ENCODE data around the gene INSL3. TPM values are rescaled to one million over a fixed set of nuclear protein-coding genes. Genes with fewer than 3 reads are reported as not detected.

INSL3 gene
- total and polyA plus RNA-seq, 2 of the 13 experiments (the other 11 are each of a cell fraction or from before 2014, with no cell fraction given), result 0.30 TPM; not detected in 1

DNA sequence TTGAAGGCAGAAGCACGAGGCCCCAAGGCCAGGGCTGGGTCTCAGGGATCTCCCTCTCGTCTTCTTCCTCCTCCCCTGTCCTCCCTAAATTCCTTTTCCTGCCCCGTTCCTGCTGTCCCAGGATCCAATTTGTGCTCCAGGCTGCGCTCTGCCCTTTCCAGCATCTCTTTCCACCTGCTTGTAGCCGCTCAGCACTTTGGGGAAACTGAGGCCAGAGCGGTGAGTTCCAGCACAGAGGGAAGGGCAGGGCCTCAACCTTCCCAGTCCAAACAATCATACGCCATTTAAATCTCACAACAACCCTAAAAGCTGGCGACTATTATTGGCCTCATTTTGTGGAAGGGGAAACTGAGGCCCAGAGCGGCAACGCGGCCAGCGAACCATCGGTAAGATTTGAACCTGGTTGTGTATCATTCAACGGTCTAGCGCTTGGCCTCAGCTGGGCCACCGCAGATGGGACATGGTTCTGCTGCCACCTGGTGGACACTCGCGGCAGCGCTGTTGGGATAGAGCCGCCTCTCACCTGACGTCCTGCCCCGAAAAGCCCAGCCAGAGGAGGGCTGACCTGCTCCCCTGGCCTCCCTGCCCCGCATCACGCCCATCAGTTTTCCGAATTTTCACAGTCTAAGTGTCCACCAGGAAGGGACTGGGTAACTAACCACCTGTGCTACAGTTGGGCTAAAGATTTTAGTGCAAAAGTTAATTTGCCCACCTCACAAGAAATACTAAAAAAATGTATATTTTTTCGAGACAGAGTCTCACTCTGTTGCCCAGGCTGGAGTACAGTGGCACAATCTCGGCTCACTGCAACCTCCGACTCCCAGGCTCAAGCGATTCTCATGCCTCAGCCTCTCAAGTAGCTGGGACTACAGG lies 34.2 kb upstream of the INSL3 start (continued):
- no peak for TF ChIP-seq CAMTA2 (CRISPR knock-in tag; IDR thresholded peaks at IDR 0.05; ENCODE audit: borderline replicate concordance)
- TF ChIP-seq HIVEP1 (CRISPR knock-in tag; IDR thresholded peaks at IDR 0.05), result 0 out of 2 replicates have a peak, but pooled peaks have one; percentile 48
- TF ChIP-seq, protein P1, sequence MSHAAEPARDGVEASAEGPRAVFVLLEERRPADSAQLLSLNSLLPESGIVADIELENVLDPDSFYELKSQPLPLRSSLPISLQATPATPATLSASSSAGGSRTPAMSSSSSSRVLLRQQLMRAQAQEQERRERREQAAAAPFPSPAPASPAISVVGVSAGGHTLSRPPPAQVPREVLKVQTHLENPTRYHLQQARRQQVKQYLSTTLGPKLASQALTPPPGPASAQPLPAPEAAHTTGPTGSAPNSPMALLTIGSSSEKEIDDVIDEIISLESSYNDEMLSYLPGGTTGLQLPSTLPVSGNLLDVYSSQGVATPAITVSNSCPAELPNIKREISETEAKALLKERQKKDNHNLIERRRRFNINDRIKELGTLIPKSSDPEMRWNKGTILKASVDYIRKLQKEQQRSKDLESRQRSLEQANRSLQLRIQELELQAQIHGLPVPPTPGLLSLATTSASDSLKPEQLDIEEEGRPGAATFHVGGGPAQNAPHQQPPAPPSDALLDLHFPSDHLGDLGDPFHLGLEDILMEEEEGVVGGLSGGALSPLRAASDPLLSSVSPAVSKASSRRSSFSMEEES (CRISPR knock-in tag; IDR thresholded peaks at IDR 0.05), result no peak
- TF ChIP-seq, protein P2, sequence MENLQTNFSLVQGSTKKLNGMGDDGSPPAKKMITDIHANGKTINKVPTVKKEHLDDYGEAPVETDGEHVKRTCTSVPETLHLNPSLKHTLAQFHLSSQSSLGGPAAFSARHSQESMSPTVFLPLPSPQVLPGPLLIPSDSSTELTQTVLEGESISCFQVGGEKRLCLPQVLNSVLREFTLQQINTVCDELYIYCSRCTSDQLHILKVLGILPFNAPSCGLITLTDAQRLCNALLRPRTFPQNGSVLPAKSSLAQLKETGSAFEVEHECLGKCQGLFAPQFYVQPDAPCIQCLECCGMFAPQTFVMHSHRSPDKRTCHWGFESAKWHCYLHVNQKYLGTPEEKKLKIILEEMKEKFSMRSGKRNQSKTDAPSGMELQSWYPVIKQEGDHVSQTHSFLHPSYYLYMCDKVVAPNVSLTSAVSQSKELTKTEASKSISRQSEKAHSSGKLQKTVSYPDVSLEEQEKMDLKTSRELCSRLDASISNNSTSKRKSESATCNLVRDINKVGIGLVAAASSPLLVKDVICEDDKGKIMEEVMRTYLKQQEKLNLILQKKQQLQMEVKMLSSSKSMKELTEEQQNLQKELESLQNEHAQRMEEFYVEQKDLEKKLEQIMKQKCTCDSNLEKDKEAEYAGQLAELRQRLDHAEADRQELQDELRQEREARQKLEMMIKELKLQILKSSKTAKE (CRISPR knock-in tag; IDR thresholded peaks at IDR 0.05; ENCODE audit: borderline replicate concordance), result no peak
- no peak for TF ChIP-seq PAF1 (CRISPR knock-in tag; IDR thresholded peaks at IDR 0.05)
- TF ChIP-seq CHCHD3 (CRISPR knock-in tag; IDR thresholded peaks at IDR 0.05), result no peak
- TF ChIP-seq TEAD2 (CRISPR knock-in tag; IDR thresholded peaks at IDR 0.05), result no peak
- TF ChIP-seq, protein P3, sequence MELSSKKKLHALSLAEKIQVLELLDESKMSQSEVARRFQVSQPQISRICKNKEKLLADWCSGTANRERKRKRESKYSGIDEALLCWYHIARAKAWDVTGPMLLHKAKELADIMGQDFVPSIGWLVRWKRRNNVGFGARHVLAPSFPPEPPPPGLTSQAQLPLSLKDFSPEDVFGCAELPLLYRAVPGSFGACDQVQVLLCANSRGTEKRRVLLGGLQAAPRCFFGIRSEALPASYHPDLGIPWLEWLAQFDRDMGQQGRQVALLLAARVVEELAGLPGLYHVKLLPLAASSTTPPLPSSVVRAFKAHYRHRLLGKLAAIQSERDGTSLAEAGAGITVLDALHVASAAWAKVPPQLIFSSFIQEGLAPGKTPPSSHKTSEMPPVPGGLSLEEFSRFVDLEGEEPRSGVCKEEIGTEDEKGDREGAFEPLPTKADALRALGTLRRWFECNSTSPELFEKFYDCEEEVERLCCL (CRISPR knock-in tag; IDR thresholded peaks at IDR 0.05; ENCODE audit: borderline replicate concordance), result no peak
- TF ChIP-seq, protein P4, sequence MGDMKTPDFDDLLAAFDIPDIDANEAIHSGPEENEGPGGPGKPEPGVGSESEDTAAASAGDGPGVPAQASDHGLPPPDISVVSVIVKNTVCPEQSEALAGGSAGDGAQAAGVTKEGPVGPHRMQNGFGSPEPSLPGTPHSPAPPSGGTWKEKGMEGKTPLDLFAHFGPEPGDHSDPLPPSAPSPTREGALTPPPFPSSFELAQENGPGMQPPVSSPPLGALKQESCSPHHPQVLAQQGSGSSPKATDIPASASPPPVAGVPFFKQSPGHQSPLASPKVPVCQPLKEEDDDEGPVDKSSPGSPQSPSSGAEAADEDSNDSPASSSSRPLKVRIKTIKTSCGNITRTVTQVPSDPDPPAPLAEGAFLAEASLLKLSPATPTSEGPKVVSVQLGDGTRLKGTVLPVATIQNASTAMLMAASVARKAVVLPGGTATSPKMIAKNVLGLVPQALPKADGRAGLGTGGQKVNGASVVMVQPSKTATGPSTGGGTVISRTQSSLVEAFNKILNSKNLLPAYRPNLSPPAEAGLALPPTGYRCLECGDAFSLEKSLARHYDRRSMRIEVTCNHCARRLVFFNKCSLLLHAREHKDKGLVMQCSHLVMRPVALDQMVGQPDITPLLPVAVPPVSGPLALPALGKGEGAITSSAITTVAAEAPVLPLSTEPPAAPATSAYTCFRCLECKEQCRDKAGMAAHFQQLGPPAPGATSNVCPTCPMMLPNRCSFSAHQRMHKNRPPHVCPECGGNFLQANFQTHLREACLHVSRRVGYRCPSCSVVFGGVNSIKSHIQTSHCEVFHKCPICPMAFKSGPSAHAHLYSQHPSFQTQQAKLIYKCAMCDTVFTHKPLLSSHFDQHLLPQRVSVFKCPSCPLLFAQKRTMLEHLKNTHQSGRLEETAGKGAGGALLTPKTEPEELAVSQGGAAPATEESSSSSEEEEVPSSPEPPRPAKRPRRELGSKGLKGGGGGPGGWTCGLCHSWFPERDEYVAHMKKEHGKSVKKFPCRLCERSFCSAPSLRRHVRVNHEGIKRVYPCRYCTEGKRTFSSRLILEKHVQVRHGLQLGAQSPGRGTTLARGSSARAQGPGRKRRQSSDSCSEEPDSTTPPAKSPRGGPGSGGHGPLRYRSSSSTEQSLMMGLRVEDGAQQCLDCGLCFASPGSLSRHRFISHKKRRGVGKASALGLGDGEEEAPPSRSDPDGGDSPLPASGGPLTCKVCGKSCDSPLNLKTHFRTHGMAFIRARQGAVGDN (CRISPR knock-in tag; IDR thresholded peaks at IDR 0.05), result peak; percentile 53
- no peak for TF ChIP-seq ZNF720 (CRISPR knock-in tag; IDR thresholded peaks at IDR 0.05)
- TF ChIP-seq MAFK (conservative IDR thresholded peaks at IDR 0.05 in 1 of 2, IDR thresholded peaks at IDR 0.05 in 1 of 2; ENCODE audit: low read length in 2 of 2), result no peak
- TF ChIP-seq GLI4 (CRISPR knock-in tag; IDR thresholded peaks at IDR 0.05; ENCODE audit: borderline replicate concordance), result no peak
- TF ChIP-seq MEF2D (CRISPR knock-in tag; IDR thresholded peaks at IDR 0.05), result no peak
- TF ChIP-seq ZZZ3 (CRISPR knock-in tag; IDR thresholded peaks at IDR 0.05; ENCODE audit: borderline replicate concordance), result no peak
- no peak for TF ChIP-seq NFIC (IDR thresholded peaks at IDR 0.05; ENCODE audit: low read length)
- TF ChIP-seq, protein P5, sequence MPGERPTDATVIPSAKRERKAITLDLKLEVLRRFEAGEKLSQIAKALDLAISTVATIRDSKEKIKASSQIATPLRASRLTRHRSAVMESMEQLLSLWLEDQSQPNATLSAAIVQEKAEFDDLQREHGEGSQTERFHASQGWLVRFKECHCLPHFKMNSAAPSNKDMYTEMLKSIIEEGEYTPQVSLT (CRISPR knock-in tag; IDR thresholded peaks at IDR 0.05; ENCODE audit: borderline replicate concordance, low read depth), result no peak
- TF ChIP-seq NR2F6 (IDR thresholded peaks at IDR 0.05), result no peak
- TF ChIP-seq NR2F6 (CRISPR knock-in tag; IDR thresholded peaks at IDR 0.05), result peak; percentile 30; the same call in 1 of the 2 replicates
- TF ChIP-seq ZNF615 (CRISPR knock-in tag; IDR thresholded peaks at IDR 0.05; ENCODE audit: borderline replicate concordance), result no peak
- TF ChIP-seq MATR3 (CRISPR knock-in tag; IDR thresholded peaks at IDR 0.05), result no peak
- no peak for TF ChIP-seq FOXK2 (IDR thresholded peaks at IDR 0.05)
